A673 (cell line): ENCODE measurements around the gene KLK14. TPM values are rescaled to one million over a fixed set of nuclear protein-coding genes. Genes with fewer than 3 reads are reported as not detected.

Source experiments
- BruUV-seq: library from RNA; stranded (reverse); fragments of 400-500 nt; replicated peaks from 2 replicates; lab custom pipeline; 2021; lab: Mats Ljungman, UMichigan
- CTCF ChIA-PET: fragments of 300-600 bp; sonication (Branson Sonifier 250); formaldehyde crosslinking; loops from one replicate; lab custom pipeline; 2022; ENCODE audit warnings: antibody characterized with exemption; lab: Charles Lee
- POLR2A ChIA-PET: fragments of 300-600 bp; sonication (Branson Sonifier 250); formaldehyde crosslinking; loops from one replicate; lab custom pipeline; 2022; ENCODE audit warnings: antibody characterized with exemption; ENCODE audit not compliant: low non-redundant PET; lab: Charles Lee
- DNase-seq: peaks from one replicate; pipeline ENCODE4 v3.0.0-alpha.2; 2015; ENCODE audit warnings: low spot score
- H3K27ac ChIP-seq: fragments of 200-600 bp; sonication (generic); 2 replicates; pipeline ENCODE4 v1.5.1; 2016; ENCODE audit warnings: mixed run types, low read depth, mild to moderate bottlenecking, mixed read lengths, antibody characterized with exemption, low read length; ENCODE audit not compliant: poor library complexity, severe bottlenecking
- H3K27me3 ChIP-seq: fragments of 200-600 bp; sonication (generic); replicated peaks from 2 replicates; pipeline ENCODE4 v1.6.1; 2017; ENCODE audit warnings: mixed run types, low read depth, mild to moderate bottlenecking, mixed read lengths, antibody characterized with exemption, low read length; ENCODE audit not compliant: insufficient read depth, poor library complexity
- H3K36me3 ChIP-seq: fragments of 200-600 bp; sonication (generic); 2 replicates; pipeline ENCODE4 v1.6.1; 2016; ENCODE audit warnings: mixed run types, mild to moderate bottlenecking, mixed read lengths, antibody characterized with exemption, low read length; ENCODE audit not compliant: insufficient read depth, poor library complexity, severe bottlenecking
- H3K4me1 ChIP-seq: fragments of 200-600 bp; sonication (generic); 2 replicates; pipeline ENCODE4 v1.6.1; 2017; ENCODE audit warnings: mixed run types, mild to moderate bottlenecking, mixed read lengths, antibody characterized with exemption, low read length; ENCODE audit not compliant: insufficient read depth, poor library complexity, severe bottlenecking
- H3K4me3 ChIP-seq: fragments of 200-600 bp; sonication (generic); 2 replicates; pipeline ENCODE4 v1.5.1; 2016; ENCODE audit warnings: low read depth, mixed run types, mild to moderate bottlenecking, mixed read lengths, low read length; ENCODE audit not compliant: poor library complexity, severe bottlenecking
- H3K9me3 ChIP-seq: fragments of 200-600 bp; sonication (generic); 2 replicates; pipeline ENCODE4 v1.6.1; 2016; ENCODE audit warnings: mixed run types, low read depth, mild to moderate bottlenecking, mixed read lengths, antibody characterized with exemption, low read length; ENCODE audit not compliant: poor library complexity, severe bottlenecking
- EZH2 ChIP-seq: fragments of 200-600 bp; sonication (generic); IDR thresholded peaks from 2 replicates; pipeline ENCODE4 v1.6.1; 2017; ENCODE audit warnings: borderline replicate concordance, low read depth, mild to moderate bottlenecking, mixed read lengths, antibody characterized with exemption, low read length; ENCODE audit not compliant: poor library complexity, severe bottlenecking
- intact Hi-C: fragments of 100-400 bp; cut with micrococcal nuclease; formaldehyde crosslinking; loops from one replicate; pipeline ENCODE4 v1.10.0; 2022; ENCODE audit not compliant: unreplicated experiment
- total RNA-seq: library from RNA; stranded (reverse); gene quantifications from 2 replicates; pipeline ENCODE4 v1.2.3, GENCODE V29; 2021
- TF ChIP-seq, protein P1 (sequence below): fragments of 300-800, 200-600 bp; sonication (generic); conservative IDR thresholded peaks from 2 replicates; pipeline ENCODE4 v1.5.1; 2017; ENCODE audit warnings: low read depth, mild to moderate bottlenecking, antibody characterized with exemption, low read length, moderate library complexity, mixed read lengths

The KLK14 gene
- total RNA-seq, 1 experiment from 2014 or later = 1.2 TPM

DNA sequence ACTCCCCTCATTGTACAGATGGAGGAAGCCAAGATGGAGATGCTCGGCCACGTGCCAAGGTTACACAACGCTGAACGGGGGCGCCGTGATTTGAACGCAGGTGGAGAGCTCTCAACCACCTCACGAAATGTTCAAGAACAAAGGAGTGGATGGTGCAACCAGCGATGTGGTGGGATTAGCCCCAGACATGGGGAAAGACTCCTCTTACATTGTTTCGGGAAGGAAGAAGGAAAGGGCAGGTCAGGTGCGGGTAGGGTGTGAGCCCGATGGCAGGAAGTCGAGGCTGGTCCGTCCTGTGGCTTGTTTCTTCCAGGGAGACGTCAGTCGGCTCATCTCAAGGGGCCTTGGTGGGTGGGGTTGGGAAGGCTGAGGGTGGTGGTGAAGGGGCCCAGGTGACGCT lies 7.1 kb upstream of the KLK14 start:
- Histone ChIP-seq H3K27me3 (no peaks in the 10 kb centered on the region), H3K4me3 (no peak overlapping the region), H3K36me3 (no peaks in the 10 kb centered on the region), H3K4me1 (no peaks in the 10 kb centered on the region), H3K27ac (no peak overlapping the region), H3K9me3 (no peaks in the 10 kb centered on the region)
- DNase-seq = no peak
- ChIA-PET POLR2A (no interaction called here), CTCF (interaction anchor here (0.6 kb wide), 1 partner anchor 581 kb away, joined by 4 read pairs; no protein-coding TSS in a partner anchor)
- no TSS peak for BruUV-seq
- TF ChIP-seq EZH2 = no peak
- TF ChIP-seq, protein P1, sequence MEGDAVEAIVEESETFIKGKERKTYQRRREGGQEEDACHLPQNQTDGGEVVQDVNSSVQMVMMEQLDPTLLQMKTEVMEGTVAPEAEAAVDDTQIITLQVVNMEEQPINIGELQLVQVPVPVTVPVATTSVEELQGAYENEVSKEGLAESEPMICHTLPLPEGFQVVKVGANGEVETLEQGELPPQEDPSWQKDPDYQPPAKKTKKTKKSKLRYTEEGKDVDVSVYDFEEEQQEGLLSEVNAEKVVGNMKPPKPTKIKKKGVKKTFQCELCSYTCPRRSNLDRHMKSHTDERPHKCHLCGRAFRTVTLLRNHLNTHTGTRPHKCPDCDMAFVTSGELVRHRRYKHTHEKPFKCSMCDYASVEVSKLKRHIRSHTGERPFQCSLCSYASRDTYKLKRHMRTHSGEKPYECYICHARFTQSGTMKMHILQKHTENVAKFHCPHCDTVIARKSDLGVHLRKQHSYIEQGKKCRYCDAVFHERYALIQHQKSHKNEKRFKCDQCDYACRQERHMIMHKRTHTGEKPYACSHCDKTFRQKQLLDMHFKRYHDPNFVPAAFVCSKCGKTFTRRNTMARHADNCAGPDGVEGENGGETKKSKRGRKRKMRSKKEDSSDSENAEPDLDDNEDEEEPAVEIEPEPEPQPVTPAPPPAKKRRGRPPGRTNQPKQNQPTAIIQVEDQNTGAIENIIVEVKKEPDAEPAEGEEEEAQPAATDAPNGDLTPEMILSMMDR = no peak
- intact Hi-C loops = loop anchor here (10.0 kb wide), 1 partner anchor 165 kb away; no protein-coding TSS in a partner anchor

DNA sequence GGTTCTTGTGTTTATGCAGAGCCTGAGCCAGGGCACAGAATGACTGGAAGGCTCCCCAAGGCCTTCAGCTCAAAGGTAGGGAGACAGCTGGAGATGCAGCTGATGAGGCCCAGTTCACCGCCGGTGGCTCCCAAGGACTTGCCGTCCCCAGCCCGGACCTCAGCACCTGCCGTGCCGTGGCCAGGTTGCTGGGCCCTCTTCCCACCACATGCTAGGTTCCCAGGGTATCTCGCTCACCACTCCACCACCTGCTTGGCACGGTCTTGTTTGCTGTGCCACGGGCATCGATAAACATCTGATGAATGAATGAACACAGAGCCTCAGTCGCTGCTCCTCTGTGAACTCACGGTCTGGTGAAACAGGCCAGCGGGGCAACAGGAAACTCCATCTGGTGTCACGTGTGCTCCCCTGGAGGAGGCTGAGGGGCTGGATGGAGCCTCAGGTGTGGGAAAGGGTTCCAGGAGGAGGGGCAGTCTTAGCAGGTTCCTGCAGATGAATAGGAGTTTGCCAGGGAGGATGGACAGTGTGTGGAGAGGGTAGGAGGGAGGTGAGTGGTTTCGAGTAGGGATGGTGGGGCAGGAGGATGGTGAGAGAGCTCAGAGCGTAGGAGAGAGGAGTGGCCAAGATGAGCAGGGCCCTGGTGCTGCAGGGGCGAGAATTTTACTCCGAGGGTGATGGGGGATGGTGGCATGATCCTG lies 3.6 kb upstream of the KLK14 start:
- intact Hi-C loops = no loop called here
- no peak overlapping the region for H3K27ac ChIP-seq
- no peaks in the 10 kb centered on the region for H3K4me1 ChIP-seq
- H3K36me3 ChIP-seq = no peaks in the 10 kb centered on the region
- no peak overlapping the region for H3K4me3 ChIP-seq
- BruUV-seq = no TSS peak
- CTCF ChIA-PET = no interaction called here
- no peaks in the 10 kb centered on the region for H3K9me3 ChIP-seq
- no peak for TF ChIP-seq EZH2
- TF ChIP-seq, protein P1 = no peak
- peaks cover 13% of the 10 kb centered on the region for H3K27me3 ChIP-seq
- POLR2A ChIA-PET = no interaction called here
- DNase-seq = no peak

GRCh38 chr19:51084505-51084904 lies 1.8 kb upstream of the KLK14 start:
- no TSS peak for BruUV-seq
- H3K27ac ChIP-seq = no peak overlapping the region
- no peaks in the 10 kb centered on the region for H3K36me3 ChIP-seq
- H3K9me3 ChIP-seq = no peaks in the 10 kb centered on the region
- H3K27me3 ChIP-seq = peaks cover 16% of the 10 kb centered on the region
- CTCF ChIA-PET = no interaction called here
- TF ChIP-seq, protein P1 = no peak
- H3K4me3 ChIP-seq = no peak overlapping the region
- H3K4me1 ChIP-seq = no peaks in the 10 kb centered on the region
- DNase-seq = no peak
- POLR2A ChIA-PET = no interaction called here
- intact Hi-C loops = no loop called here
